Neural crest cell (in vitro differentiated cells): Measurements from ENCODE around the gene UBE2K. TPM values are rescaled to one million over a fixed set of nuclear protein-coding genes. Genes with fewer than 3 reads are reported as not detected.

Experiments used
- DNase-seq: peaks from one replicate; pipeline ENCODE4 v3.0.0; 2021; ENCODE audit warnings: low read depth, mixed read lengths, low spot score
- H3K27ac Mint-ChIP-seq: one replicate; pipeline ENCODE4 v1.8.0; 2021; ENCODE audit warnings: mild to moderate bottlenecking, mixed read lengths; ENCODE audit not compliant: unreplicated experiment
- H3K27me3 Mint-ChIP-seq: 2 replicates; pipeline ENCODE4 v1.8.0; 2021; ENCODE audit warnings: low read depth, mild to moderate bottlenecking, mixed read lengths
- H3K36me3 Mint-ChIP-seq: 2 replicates; pipeline ENCODE4 v1.8.0; 2021; ENCODE audit warnings: low read depth, mild to moderate bottlenecking, mixed read lengths
- H3K4me1 Mint-ChIP-seq: 2 replicates; pipeline ENCODE4 v1.8.0; 2021; ENCODE audit warnings: mixed read lengths
- H3K4me3 Mint-ChIP-seq: one replicate; pipeline ENCODE4 v1.8.0; 2021; ENCODE audit warnings: mild to moderate bottlenecking, mixed read lengths
- H3K9me3 Mint-ChIP-seq: 2 replicates; pipeline ENCODE4 v1.8.0; 2021; ENCODE audit warnings: mixed read lengths
- total RNA-seq: library from RNA; stranded (reverse); gene quantifications from 2 replicates; pipeline ENCODE4 v1.2.1, GENCODE V29; 2021
- TF ChIP-seq, protein P1 (sequence below): fragments of 200-600 bp; sonication (generic); conservative IDR thresholded peaks from 2 replicates; pipeline ENCODE4 v1.5.0; 2021; ENCODE audit warnings: antibody characterized with exemption, mild to moderate bottlenecking

Gene UBE2K
- total RNA-seq, 1 donor from 2014 or later, result 79.3 TPM

DNA sequence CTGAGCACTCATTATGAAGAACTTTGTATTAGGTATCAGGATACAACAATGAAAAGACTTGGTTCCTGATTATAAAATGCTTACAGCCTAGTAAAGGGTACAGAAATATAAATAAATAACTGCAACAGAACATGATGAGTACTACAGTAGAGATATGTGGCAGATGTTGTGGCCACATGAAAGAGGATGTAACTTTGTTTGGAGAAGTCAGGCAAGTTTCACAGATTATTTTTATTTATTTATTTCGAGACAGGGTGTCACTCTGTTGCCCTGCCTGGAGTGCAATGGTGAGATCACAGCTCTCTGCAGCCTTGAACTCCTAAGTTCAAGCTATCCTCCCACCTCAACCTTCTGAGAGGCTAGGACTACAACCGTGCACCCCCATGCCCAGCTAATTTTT lies 15.8 kb upstream of the UBE2K start:
- peaks cover 8% of the 10 kb centered on the region for H3K9me3 Mint-ChIP-seq
- H3K36me3 Mint-ChIP-seq, result no peaks in the 10 kb centered on the region
- peaks cover 4% of the 10 kb centered on the region for H3K4me1 Mint-ChIP-seq
- H3K4me3 Mint-ChIP-seq, result no peak overlapping the region
- no peak overlapping the region for H3K27ac Mint-ChIP-seq
- H3K27me3 Mint-ChIP-seq, result peaks cover 3% of the 10 kb centered on the region
- TF ChIP-seq, protein P1, sequence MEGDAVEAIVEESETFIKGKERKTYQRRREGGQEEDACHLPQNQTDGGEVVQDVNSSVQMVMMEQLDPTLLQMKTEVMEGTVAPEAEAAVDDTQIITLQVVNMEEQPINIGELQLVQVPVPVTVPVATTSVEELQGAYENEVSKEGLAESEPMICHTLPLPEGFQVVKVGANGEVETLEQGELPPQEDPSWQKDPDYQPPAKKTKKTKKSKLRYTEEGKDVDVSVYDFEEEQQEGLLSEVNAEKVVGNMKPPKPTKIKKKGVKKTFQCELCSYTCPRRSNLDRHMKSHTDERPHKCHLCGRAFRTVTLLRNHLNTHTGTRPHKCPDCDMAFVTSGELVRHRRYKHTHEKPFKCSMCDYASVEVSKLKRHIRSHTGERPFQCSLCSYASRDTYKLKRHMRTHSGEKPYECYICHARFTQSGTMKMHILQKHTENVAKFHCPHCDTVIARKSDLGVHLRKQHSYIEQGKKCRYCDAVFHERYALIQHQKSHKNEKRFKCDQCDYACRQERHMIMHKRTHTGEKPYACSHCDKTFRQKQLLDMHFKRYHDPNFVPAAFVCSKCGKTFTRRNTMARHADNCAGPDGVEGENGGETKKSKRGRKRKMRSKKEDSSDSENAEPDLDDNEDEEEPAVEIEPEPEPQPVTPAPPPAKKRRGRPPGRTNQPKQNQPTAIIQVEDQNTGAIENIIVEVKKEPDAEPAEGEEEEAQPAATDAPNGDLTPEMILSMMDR, result no peak
- DNase-seq, result no peak

DNA sequence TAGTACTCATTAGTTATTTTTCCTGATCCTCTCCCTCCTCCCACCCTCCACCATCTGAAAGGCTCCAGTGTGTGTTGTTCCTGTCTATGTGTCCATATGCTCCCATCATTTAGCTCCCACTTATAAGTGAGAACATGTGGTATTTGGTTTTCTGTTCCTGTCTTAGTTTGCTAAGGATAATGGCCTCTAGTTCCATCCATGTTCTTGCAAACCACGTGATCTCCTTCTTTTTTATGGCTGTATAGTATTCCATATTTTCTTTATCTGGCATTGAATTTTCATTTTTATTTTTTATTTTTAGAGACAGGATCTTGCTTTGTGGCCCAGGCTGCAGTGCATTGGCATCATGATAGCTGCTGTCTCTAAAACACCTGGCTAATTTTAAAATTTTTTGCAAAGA lies 11.9 kb upstream of the UBE2K start:
- peaks cover 4% of the 10 kb centered on the region for H3K9me3 Mint-ChIP-seq
- H3K4me1 Mint-ChIP-seq, result peaks cover 3% of the 10 kb centered on the region
- no peak for DNase-seq
- no peaks in the 10 kb centered on the region for H3K36me3 Mint-ChIP-seq
- no peaks in the 10 kb centered on the region for H3K27me3 Mint-ChIP-seq
- no peak overlapping the region for H3K27ac Mint-ChIP-seq
- TF ChIP-seq, protein P1, result no peak
- H3K4me3 Mint-ChIP-seq, result no peak overlapping the region

DNA sequence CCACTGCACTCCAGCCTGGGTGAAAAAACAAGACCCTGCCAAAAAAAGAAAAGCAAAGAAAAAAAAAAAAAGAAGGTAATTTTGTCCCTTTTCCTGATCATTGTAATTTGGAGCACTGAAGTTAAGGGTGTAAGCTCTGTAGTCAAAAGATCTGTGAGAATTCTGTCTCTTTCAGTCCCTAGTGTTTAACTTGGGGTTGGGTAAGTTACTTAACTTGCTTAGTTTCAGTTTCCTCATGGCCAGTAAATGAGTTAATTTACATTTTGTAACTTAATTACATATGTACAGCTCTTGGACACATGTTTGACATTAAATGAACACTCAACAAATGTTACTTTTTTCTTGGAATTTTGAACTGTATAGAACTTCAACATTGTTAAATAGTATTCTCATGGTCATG lies 10.9 kb upstream of the UBE2K start:
- Mint-ChIP-seq H3K4me3 (no peak overlapping the region), H3K4me1 (no peaks in the 10 kb centered on the region), H3K36me3 (no peaks in the 10 kb centered on the region), H3K27ac (no peak overlapping the region), H3K9me3 (peaks cover 4% of the 10 kb centered on the region), H3K27me3 (no peaks in the 10 kb centered on the region)
- no peak for DNase-seq
- TF ChIP-seq, protein P1, result no peak

DNA sequence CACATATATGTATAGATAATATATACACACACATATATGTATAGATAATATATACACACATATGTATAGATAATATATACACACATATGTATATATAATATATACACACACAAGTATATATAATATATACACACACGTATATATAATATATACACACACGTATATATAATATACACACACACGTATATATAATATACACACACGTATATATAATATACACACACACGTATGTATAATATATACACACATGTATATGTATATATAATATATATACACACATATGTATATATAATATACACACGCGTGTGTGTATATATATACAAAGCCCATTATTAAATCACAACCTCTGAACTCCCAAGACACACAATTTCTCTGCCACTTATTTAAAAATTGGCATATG lies 8.0 kb upstream of the UBE2K start:
- Mint-ChIP-seq H3K27ac (no peak overlapping the region), H3K4me3 (no peak overlapping the region), H3K36me3 (no peaks in the 10 kb centered on the region), H3K9me3 (peaks cover 4% of the 10 kb centered on the region), H3K4me1 (no peaks in the 10 kb centered on the region), H3K27me3 (no peaks in the 10 kb centered on the region)
- TF ChIP-seq, protein P1, result no peak
- no peak for DNase-seq

DNA sequence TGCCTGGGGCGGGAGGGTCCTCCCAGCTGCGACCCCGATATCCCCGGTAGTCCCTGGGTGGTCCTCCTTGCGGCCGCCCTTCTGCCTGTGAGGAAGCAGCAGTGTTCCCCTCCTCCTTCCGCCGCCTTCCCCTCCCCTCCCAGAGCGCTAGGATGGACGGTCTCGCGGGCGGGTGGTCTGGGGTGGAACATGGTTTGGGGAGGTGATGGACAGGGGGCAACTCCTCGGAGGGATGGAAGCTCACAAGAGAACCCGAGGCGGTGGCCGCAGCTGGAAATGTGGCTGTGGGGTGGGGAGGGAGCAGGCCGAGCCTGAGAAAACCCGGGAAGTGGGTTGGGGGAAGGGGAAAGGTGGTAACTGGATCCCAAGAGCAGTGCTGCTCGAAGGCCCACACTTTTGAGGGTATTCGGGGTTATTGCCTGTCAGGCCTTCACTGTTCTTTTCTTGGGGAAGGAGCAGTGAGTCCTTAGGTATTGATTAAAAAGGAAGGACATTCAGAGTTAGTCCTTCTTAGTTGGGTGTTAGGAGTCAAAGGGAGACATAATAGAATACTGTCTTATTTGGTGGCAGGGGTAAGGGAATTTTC lies 581 bp downstream of the UBE2K start:
- Mint-ChIP-seq H3K27ac (peak overlapping the region; percentile 99), H3K9me3 (no peaks in the 10 kb centered on the region), H3K36me3 (no peaks in the 10 kb centered on the region), H3K4me1 (peaks cover 37% of the 10 kb centered on the region), H3K27me3 (no peaks in the 10 kb centered on the region), H3K4me3 (peak overlapping the region; percentile 100)
- peak; percentile 52 for DNase-seq
- TF ChIP-seq, protein P1, result no peak
